Coronary artery (tissue), 2 donors: Measurements from ENCODE around the gene ZNF879.

Source experiments
- DNase-seq: peaks from one replicate; pipeline ENCODE4 v3.0.0-alpha.2; 2017; ENCODE audit warnings: low spot score
- H3K27ac ChIP-seq, 2 donors: fragments of 200-600 bp; sonication (generic); one replicate each; pipeline ENCODE4 v1.5.1; 2016 to 2019
- H3K4me3 ChIP-seq: fragments of 200-600 bp; sonication (generic); 2 replicates; pipeline ENCODE4 v1.5.1; 2016; ENCODE audit warnings: mild to moderate bottlenecking, moderate library complexity
- CTCF ChIP-seq: fragments of 200-600 bp; sonication (generic); IDR thresholded peaks from one replicate; pipeline ENCODE4 v1.5.1; 2019; ENCODE audit warnings: antibody characterized with exemption

The ZNF879 gene

GRCh38 chr5:179008667-179009066 is 14.9 kb upstream of the ZNF879 start:
- Histone ChIP-seq H3K27ac (no peak overlapping the region), H3K4me3 (no peak overlapping the region)
- TF ChIP-seq CTCF, result no peak
- DNase-seq, result no peak

GRCh38 chr5:179033004-179033580 is 9.5 kb downstream of the ZNF879 start:
- H3K4me3 ChIP-seq, result peak overlapping the region; percentile 50
- no peak overlapping the region for H3K27ac ChIP-seq
- no peak for TF ChIP-seq CTCF
- no peak for DNase-seq

DNA sequence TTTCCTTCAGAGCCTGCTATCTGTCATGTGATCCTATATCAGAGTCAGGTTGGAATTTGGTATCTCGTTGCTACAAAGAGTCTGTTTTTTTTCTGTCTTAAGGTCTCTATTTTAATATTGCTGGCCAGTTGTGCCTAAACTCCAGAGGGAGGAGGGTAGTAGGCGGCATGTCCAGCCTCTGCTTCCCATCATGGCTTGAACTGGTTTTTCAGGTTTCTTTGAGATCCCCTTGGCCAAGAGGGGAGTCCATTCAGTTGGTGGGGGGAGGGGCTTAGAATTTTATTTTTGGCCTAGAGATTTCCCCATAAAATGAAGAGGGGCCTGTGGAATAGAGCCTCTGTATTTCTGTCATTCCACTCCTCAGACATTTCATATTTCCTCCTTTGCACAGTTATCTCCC is 21.2 kb downstream of the ZNF879 start:
- no peak for DNase-seq
- no peak overlapping the region for H3K27ac ChIP-seq
- no peak overlapping the region for H3K4me3 ChIP-seq
- no peak for TF ChIP-seq CTCF

DNA sequence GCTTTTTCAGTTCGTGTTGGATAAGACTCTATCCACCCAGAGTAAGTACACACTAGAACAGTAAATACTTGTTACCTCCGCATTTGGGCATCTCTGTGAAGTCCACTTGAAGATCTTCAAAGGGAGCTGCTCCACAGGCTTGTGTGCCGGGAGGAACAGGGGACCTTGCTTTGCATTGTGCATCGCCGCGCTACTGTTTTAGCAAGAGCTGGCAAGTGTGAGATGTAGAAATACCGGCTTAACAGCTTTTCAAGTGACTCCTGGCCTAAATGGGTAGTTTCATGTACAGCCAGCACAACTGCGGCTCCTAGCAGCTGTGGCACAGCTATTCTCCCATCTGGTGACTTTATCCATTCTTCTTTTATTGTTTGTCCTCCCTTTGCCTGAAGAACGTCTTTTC is 28.2 kb downstream of the ZNF879 start:
- no peak for TF ChIP-seq CTCF

GRCh38 chr5:179054036-179054785 is 30.6 kb downstream of the ZNF879 start:
- Histone ChIP-seq H3K27ac (no peak overlapping the region), H3K4me3 (no peak overlapping the region)
- no peak for TF ChIP-seq CTCF
- DNase-seq, result no peak

More for the DNA sequence above, 28.2 kb downstream of the ZNF879 start:
- Histone ChIP-seq H3K27ac (no peak overlapping the region), H3K4me3 (no peak overlapping the region)
- no peak for DNase-seq

- Histone ChIP-seq H3K4me3 (no peak overlapping the region), H3K27ac (no peak overlapping the region)
- no peak for DNase-seq
- no peak for TF ChIP-seq CTCF
These were observed 31.3 kb downstream of the ZNF879 start for GRCh38 chr5:179054876-179055275.

- Histone ChIP-seq H3K4me3 (no peak overlapping the region), H3K27ac (no peak overlapping the region)
- DNase-seq, result no peak
- no peak for TF ChIP-seq CTCF
These were observed 31.8 kb downstream of the ZNF879 start for GRCh38 chr5:179055436-179055835.
